IMR-90 (cell line): Measurements from ENCODE around the gene DMXL2.

ENCODE experiments used
- CEBPB ChIP-seq: IDR thresholded peaks from 2 replicates; pipeline ENCODE4 v1.6.1; 2012; ENCODE audit warnings: low read depth, low read length, improper control_type of control experiment
- CHD1 ChIP-seq: IDR thresholded peaks from 2 replicates; pipeline ENCODE4 v1.6.1; 2012; ENCODE audit warnings: low read depth, low read length, improper control_type of control experiment
- FOS ChIP-seq: fragments of 150-350 bp; IDR thresholded peaks from 2 replicates; pipeline ENCODE4 v1.6.1; 2016; ENCODE audit warnings: low read depth, low read length
- MAFK ChIP-seq: IDR thresholded peaks from 2 replicates; pipeline ENCODE4 v1.6.1; 2012; ENCODE audit warnings: low read depth, low read length, improper control_type of control experiment
- MXI1 ChIP-seq: IDR thresholded peaks from 2 replicates; pipeline ENCODE4 v1.6.1; 2012; ENCODE audit warnings: low read depth, mild to moderate bottlenecking, low read length, moderate library complexity, borderline replicate concordance
- POLR2A ChIP-seq: IDR thresholded peaks from 2 replicates; pipeline ENCODE4 v1.6.1; 2012; ENCODE audit warnings: mild to moderate bottlenecking, low read depth, low read length
- RAD21 ChIP-seq: IDR thresholded peaks from 2 replicates; pipeline ENCODE4 v1.6.1; 2012; ENCODE audit warnings: low read length, improper control_type of control experiment
- RFX5 ChIP-seq: IDR thresholded peaks from 2 replicates; pipeline ENCODE4 v1.8.0; 2012; ENCODE audit warnings: low read depth, mild to moderate bottlenecking, low read length, moderate library complexity
- SMC3 ChIP-seq: fragments of 150-350 bp; IDR thresholded peaks from 2 replicates; pipeline ENCODE4 v1.6.1; 2016; ENCODE audit warnings: low read depth, mild to moderate bottlenecking, antibody characterized with exemption, low read length, moderate library complexity
- USF2 ChIP-seq: fragments of 150-350 bp; IDR thresholded peaks from 2 replicates; pipeline ENCODE4 v1.6.1; 2017; ENCODE audit warnings: mild to moderate bottlenecking, antibody characterized with exemption, low read length, low read depth
- TF ChIP-seq, protein P1 (sequence below): conservative IDR thresholded peaks from 2 replicates; pipeline ENCODE4 v1.5.1; 2012; ENCODE audit warnings: mild to moderate bottlenecking, low read depth, low read length, improper control_type of control experiment

DNA sequence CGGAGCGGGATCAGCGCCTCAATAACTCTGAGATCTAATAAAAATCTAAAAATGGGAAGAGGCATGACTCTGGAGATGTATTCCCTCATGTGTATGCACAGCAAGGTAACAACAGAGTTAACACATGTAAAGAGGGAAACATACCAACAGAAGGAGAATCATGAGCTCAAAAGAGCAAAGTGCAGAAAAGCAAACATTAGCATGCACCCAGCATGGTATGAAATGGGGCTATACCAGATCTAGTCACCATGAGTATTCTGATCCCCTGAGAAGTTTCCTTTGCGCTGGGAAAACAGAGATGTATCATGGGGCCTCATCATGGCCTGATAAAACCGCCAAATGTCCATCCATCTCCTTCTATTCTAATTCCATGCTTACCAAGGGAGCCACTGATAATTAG lies 152.1 kb downstream of the DMXL2 start:
- TF ChIP-seq, protein P1, sequence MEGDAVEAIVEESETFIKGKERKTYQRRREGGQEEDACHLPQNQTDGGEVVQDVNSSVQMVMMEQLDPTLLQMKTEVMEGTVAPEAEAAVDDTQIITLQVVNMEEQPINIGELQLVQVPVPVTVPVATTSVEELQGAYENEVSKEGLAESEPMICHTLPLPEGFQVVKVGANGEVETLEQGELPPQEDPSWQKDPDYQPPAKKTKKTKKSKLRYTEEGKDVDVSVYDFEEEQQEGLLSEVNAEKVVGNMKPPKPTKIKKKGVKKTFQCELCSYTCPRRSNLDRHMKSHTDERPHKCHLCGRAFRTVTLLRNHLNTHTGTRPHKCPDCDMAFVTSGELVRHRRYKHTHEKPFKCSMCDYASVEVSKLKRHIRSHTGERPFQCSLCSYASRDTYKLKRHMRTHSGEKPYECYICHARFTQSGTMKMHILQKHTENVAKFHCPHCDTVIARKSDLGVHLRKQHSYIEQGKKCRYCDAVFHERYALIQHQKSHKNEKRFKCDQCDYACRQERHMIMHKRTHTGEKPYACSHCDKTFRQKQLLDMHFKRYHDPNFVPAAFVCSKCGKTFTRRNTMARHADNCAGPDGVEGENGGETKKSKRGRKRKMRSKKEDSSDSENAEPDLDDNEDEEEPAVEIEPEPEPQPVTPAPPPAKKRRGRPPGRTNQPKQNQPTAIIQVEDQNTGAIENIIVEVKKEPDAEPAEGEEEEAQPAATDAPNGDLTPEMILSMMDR = no peak
- no peak for TF ChIP-seq MXI1
- TF ChIP-seq POLR2A = no peak
- TF ChIP-seq FOS = no peak
- TF ChIP-seq RAD21 = no peak
- TF ChIP-seq RFX5 = no peak
- no peak for TF ChIP-seq CEBPB
- TF ChIP-seq SMC3 = no peak
- TF ChIP-seq MAFK = no peak
- TF ChIP-seq USF2 = no peak
- no peak for TF ChIP-seq CHD1
